ENCODE results near the gene CFAP99. TPM values are rescaled to one million over a fixed set of nuclear protein-coding genes. Genes with fewer than 3 reads are reported as not detected.

CFAP99 gene
- total RNA-seq, 1 experiment from 2014 or later, result 0.33 TPM

DNA sequence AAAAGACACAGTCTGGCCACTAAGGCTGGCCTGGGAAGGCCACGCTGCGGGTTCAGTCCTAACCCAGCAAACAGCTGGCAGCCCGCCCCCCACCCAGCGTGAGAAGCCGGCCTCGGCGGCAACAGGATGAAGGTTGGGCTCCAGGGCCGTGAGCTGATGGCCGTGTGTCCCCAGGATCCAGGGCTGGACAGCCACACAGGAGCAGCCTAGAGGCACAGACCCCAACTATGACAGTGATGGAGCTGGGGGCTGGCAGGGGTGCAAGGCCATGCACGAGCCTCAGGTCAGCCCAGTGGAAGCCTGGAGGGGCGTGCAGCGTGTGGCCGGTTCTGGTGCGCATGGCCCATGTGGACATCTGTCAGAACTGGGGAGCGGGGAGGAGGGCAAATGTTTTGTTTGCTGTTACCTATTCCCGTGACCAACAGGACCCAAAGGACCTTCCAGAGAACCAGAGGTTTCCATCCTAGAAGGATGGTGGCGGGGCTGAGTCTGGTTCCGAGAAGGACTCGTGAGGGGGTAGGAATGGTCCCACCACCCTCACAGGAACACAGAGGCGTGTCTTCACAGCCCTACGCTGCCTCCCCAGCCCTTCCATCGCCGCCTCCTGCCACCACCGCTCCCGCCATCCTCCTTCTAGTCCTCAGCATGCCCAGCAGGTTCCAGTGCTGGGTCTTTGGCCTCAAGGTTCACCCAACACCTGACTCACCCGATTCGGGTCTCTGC is 46.8 kb upstream of the CFAP99 start:
- Histone ChIP-seq H3K4me3 (ENCODE audit: low read depth in 2 of 2, low read length in 2 of 2) (no peak overlapping the region), H3K27ac (ENCODE audit: low read length) (no peak overlapping the region), H3K27me3 (ENCODE audit: control insufficient read depth, insufficient read depth, low read length) (no peaks in the 10 kb centered on the region), H3K4me1 (ENCODE audit: control insufficient read depth, insufficient read depth, low read length) (no peaks in the 10 kb centered on the region), H3K9me3 (ENCODE audit: control insufficient read depth, insufficient read depth, low read depth, low read length) (no peaks in the 10 kb centered on the region), H3K36me3 (ENCODE audit: control insufficient read depth, insufficient read depth, low read length) (no peaks in the 10 kb centered on the region)
- ChIA-PET POLR2A (no interaction called here), CTCF (no interaction called here)
- no peak for DNase-seq (ENCODE audit: low read depth, low spot score)
- no TSS peak for BruUV-seq (replicated peaks)
- intact Hi-C loops (cut with micrococcal nuclease; ENCODE audit: unreplicated experiment) (no loop called here), in situ Hi-C loops (cut with HindIII; ENCODE audit: low pct_unique_long_range_greater_than_20kb, low sequenced_read_pairs) (no loop called here)
- no peak for ATAC-seq
- no peak for TF ChIP-seq POLR2AphosphoS5 (IDR thresholded peaks at IDR 0.05; ENCODE audit: low read depth, low read length)
- no peak for TF ChIP-seq TCF7L2 (IDR thresholded peaks at IDR 0.05; ENCODE audit: low read depth, low read length)
- no peak for TF ChIP-seq SIN3A (IDR thresholded peaks at IDR 0.05; ENCODE audit: borderline replicate concordance, insufficient read depth, low read depth, low read length)
- TF ChIP-seq, protein P1, sequence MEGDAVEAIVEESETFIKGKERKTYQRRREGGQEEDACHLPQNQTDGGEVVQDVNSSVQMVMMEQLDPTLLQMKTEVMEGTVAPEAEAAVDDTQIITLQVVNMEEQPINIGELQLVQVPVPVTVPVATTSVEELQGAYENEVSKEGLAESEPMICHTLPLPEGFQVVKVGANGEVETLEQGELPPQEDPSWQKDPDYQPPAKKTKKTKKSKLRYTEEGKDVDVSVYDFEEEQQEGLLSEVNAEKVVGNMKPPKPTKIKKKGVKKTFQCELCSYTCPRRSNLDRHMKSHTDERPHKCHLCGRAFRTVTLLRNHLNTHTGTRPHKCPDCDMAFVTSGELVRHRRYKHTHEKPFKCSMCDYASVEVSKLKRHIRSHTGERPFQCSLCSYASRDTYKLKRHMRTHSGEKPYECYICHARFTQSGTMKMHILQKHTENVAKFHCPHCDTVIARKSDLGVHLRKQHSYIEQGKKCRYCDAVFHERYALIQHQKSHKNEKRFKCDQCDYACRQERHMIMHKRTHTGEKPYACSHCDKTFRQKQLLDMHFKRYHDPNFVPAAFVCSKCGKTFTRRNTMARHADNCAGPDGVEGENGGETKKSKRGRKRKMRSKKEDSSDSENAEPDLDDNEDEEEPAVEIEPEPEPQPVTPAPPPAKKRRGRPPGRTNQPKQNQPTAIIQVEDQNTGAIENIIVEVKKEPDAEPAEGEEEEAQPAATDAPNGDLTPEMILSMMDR (IDR thresholded peaks at IDR 0.05), result no peak
- TF ChIP-seq, protein P2, sequence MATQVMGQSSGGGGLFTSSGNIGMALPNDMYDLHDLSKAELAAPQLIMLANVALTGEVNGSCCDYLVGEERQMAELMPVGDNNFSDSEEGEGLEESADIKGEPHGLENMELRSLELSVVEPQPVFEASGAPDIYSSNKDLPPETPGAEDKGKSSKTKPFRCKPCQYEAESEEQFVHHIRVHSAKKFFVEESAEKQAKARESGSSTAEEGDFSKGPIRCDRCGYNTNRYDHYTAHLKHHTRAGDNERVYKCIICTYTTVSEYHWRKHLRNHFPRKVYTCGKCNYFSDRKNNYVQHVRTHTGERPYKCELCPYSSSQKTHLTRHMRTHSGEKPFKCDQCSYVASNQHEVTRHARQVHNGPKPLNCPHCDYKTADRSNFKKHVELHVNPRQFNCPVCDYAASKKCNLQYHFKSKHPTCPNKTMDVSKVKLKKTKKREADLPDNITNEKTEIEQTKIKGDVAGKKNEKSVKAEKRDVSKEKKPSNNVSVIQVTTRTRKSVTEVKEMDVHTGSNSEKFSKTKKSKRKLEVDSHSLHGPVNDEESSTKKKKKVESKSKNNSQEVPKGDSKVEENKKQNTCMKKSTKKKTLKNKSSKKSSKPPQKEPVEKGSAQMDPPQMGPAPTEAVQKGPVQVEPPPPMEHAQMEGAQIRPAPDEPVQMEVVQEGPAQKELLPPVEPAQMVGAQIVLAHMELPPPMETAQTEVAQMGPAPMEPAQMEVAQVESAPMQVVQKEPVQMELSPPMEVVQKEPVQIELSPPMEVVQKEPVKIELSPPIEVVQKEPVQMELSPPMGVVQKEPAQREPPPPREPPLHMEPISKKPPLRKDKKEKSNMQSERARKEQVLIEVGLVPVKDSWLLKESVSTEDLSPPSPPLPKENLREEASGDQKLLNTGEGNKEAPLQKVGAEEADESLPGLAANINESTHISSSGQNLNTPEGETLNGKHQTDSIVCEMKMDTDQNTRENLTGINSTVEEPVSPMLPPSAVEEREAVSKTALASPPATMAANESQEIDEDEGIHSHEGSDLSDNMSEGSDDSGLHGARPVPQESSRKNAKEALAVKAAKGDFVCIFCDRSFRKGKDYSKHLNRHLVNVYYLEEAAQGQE (IDR thresholded peaks at IDR 0.05; ENCODE audit: insufficient read depth in 1 of 2, low read depth in 2 of 2, low read length in 1 of 2), result no peak

DNA sequence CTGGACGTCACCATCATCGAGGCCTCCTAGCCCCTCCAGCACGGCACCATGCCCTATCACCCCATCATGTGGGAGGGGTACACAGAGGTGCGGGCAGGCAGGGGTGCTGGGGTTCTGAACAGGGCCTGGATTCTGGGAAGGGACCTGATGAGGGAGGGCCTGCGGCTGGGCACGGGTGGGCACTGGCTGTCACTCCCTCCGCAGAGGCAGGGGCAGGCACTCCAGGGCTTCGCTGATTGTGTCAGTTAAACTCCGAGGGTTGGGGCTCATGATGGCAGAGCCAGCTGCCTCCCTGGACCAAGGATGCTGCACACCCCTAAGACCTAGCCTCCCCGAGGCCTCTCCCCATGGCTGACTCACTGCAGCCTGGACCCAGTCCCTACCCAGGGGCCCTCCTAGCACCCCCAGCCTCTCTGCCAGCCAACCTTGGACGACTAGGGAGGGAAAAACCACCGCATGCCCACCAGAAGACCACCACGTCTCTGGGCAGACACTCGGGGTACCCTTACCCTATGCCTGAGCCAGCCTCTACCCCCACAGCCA is 46.2 kb upstream of the CFAP99 start:
- Histone ChIP-seq H3K36me3 (ENCODE audit: control insufficient read depth, insufficient read depth, low read length) (no peaks in the 10 kb centered on the region), H3K27me3 (ENCODE audit: control insufficient read depth, insufficient read depth, low read length) (no peaks in the 10 kb centered on the region), H3K4me3 (ENCODE audit: low read depth in 2 of 2, low read length in 2 of 2) (no peak overlapping the region), H3K4me1 (ENCODE audit: control insufficient read depth, insufficient read depth, low read length) (no peaks in the 10 kb centered on the region), H3K9me3 (ENCODE audit: control insufficient read depth, insufficient read depth, low read depth, low read length) (no peaks in the 10 kb centered on the region), H3K27ac (ENCODE audit: low read length) (no peak overlapping the region)
- DNase-seq (ENCODE audit: low read depth, low spot score) (no peak), ATAC-seq (no peak)
- intact Hi-C loops (cut with micrococcal nuclease; ENCODE audit: unreplicated experiment), result no loop called here
- BruUV-seq (replicated peaks), result no TSS peak
- CTCF ChIA-PET, result no interaction called here
- in situ Hi-C loops (cut with HindIII; ENCODE audit: low pct_unique_long_range_greater_than_20kb, low sequenced_read_pairs), result no loop called here
- POLR2A ChIA-PET, result no interaction called here
- TF ChIP-seq, protein P1 (IDR thresholded peaks at IDR 0.05), result no peak
- TF ChIP-seq POLR2AphosphoS5 (IDR thresholded peaks at IDR 0.05; ENCODE audit: low read depth, low read length) (no peak), SIN3A (IDR thresholded peaks at IDR 0.05; ENCODE audit: borderline replicate concordance, insufficient read depth, low read depth, low read length) (no peak), TCF7L2 (IDR thresholded peaks at IDR 0.05; ENCODE audit: low read depth, low read length) (no peak)
- TF ChIP-seq, protein P2 (IDR thresholded peaks at IDR 0.05; ENCODE audit: insufficient read depth in 1 of 2, low read depth in 2 of 2, low read length in 1 of 2), result no peak

Data from Panc1 (cell line).